PFSK-1 (cell line): ENCODE measurements around the gene GJE1.

Experiments used
- POLR2AphosphoS5 ChIP-seq: IDR thresholded peaks from 2 replicates; pipeline ENCODE4 v1.6.1; 2012; ENCODE audit warnings: low read depth, mild to moderate bottlenecking, control low read depth, low read length, moderate library complexity
- REST ChIP-seq, 2 experiments: IDR thresholded peaks; 2 replicates each; pipeline versions ENCODE4 v1.6.1 to v1.8.0; 2011 to 2012; ENCODE audit warnings: low read depth in 2 of 2, low read length in 2 of 2, control low read depth in 1 of 2, inconsistent platforms in 1 of 2, mild to moderate bottlenecking in 1 of 2, moderate library complexity in 1 of 2; ENCODE audit not compliant: insufficient read depth in 1 of 2
- TAF1 ChIP-seq: IDR thresholded peaks from 2 replicates; pipeline ENCODE4 v1.6.1; 2012; ENCODE audit warnings: low read length, control low read depth, borderline replicate concordance; ENCODE audit not compliant: insufficient read depth

DNA sequence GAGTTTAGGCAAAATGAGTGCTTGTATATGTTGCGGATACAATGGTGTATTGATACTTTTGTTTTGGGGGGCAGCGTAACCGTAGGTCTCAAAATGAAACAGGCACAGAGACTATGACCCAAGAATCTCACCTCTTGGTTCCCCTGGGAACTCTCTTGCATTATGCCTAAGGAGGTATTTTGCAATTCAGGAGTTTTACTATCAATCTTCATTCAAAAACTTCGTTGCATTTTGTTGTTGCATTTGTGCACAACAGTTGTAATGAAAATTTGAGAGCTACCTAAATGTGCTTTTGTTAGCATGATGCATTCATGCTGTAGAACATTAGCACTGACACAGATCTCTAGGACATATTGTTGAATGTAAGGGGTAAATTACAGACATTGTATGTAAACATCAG lies 32.5 kb downstream of the GJE1 start:
- TF ChIP-seq POLR2AphosphoS5: no peak
- TF ChIP-seq REST (IDR thresholded peaks at IDR 0.05; ENCODE audit: insufficient read depth in 1 of 2, low read depth in 2 of 2, low read length in 2 of 2): no peak
- no peak for TF ChIP-seq TAF1
